PFSK-1 (cell line): ENCODE data around the gene PRKD1. TPM values are rescaled to one million over a fixed set of nuclear protein-coding genes. Genes with fewer than 3 reads are reported as not detected.

Source experiments
- FOXP2 ChIP-seq: optimal IDR thresholded peaks from 2 replicates; pipeline ENCODE3; 2011; ENCODE audit warnings: borderline replicate concordance, control low read depth, inconsistent platforms; ENCODE audit not compliant: insufficient read depth; ENCODE audit errors: extremely low read length, extremely low read depth
- POLR2AphosphoS5 ChIP-seq: IDR thresholded peaks from 2 replicates; pipeline ENCODE4 v1.6.1; 2012; ENCODE audit warnings: low read depth, mild to moderate bottlenecking, control low read depth, low read length, moderate library complexity
- SIN3A ChIP-seq: IDR thresholded peaks from 2 replicates; pipeline ENCODE4 v1.6.1; 2012; ENCODE audit warnings: mild to moderate bottlenecking, low read length, moderate library complexity, borderline replicate concordance; ENCODE audit not compliant: insufficient read depth
- TAF1 ChIP-seq: IDR thresholded peaks from 2 replicates; pipeline ENCODE4 v1.6.1; 2012; ENCODE audit warnings: low read length, control low read depth, borderline replicate concordance; ENCODE audit not compliant: insufficient read depth
- polyA plus RNA-seq: library from polyadenylated mRNA; unstranded; fragments of >200 nt; gene quantifications from one replicate; pipeline ENCODE4 v1.2.1, GENCODE V29; 2012; ENCODE audit warnings: low read depth, missing spikeins; ENCODE audit not compliant: insufficient read length
- TF ChIP-seq, protein P1 (sequence below), 2 experiments: IDR thresholded peaks; 2 replicates each; pipeline versions ENCODE4 v1.6.1 to v1.8.0; 2011 to 2012; ENCODE audit warnings: low read depth in 2 of 2, low read length in 2 of 2, control low read depth in 1 of 2, inconsistent platforms in 1 of 2, mild to moderate bottlenecking in 1 of 2, moderate library complexity in 1 of 2; ENCODE audit not compliant: insufficient read depth in 1 of 2

PRKD1 gene
- polyA plus RNA-seq = 4.3 TPM

- no peak for TF ChIP-seq SIN3A
- TF ChIP-seq TAF1 = no peak
- TF ChIP-seq, protein P1, sequence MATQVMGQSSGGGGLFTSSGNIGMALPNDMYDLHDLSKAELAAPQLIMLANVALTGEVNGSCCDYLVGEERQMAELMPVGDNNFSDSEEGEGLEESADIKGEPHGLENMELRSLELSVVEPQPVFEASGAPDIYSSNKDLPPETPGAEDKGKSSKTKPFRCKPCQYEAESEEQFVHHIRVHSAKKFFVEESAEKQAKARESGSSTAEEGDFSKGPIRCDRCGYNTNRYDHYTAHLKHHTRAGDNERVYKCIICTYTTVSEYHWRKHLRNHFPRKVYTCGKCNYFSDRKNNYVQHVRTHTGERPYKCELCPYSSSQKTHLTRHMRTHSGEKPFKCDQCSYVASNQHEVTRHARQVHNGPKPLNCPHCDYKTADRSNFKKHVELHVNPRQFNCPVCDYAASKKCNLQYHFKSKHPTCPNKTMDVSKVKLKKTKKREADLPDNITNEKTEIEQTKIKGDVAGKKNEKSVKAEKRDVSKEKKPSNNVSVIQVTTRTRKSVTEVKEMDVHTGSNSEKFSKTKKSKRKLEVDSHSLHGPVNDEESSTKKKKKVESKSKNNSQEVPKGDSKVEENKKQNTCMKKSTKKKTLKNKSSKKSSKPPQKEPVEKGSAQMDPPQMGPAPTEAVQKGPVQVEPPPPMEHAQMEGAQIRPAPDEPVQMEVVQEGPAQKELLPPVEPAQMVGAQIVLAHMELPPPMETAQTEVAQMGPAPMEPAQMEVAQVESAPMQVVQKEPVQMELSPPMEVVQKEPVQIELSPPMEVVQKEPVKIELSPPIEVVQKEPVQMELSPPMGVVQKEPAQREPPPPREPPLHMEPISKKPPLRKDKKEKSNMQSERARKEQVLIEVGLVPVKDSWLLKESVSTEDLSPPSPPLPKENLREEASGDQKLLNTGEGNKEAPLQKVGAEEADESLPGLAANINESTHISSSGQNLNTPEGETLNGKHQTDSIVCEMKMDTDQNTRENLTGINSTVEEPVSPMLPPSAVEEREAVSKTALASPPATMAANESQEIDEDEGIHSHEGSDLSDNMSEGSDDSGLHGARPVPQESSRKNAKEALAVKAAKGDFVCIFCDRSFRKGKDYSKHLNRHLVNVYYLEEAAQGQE (IDR thresholded peaks at IDR 0.05; ENCODE audit: insufficient read depth in 1 of 2, low read depth in 2 of 2, low read length in 2 of 2) = no peak
- TF ChIP-seq POLR2AphosphoS5 = no peak
Measured at GRCh38 chr14:29927376-29928116, at the start of gene PRKD1. Gene PRKD1, minus strand, starts transcription at chr14:29927847.

GRCh38 chr14:29971101-29971500 is 43.5 kb upstream of the PRKD1 start:
- TF ChIP-seq TAF1 = no peak
- TF ChIP-seq POLR2AphosphoS5 = no peak
- TF ChIP-seq SIN3A = no peak
- TF ChIP-seq FOXP2 = no peak
- TF ChIP-seq, protein P1 (IDR thresholded peaks at IDR 0.05; ENCODE audit: insufficient read depth in 1 of 2, low read depth in 2 of 2, low read length in 2 of 2) = no peak

- TF ChIP-seq, protein P1 (IDR thresholded peaks at IDR 0.05; ENCODE audit: insufficient read depth in 1 of 2, low read depth in 2 of 2, low read length in 2 of 2) = no peak
- TF ChIP-seq POLR2AphosphoS5 (no peak), TAF1 (no peak), SIN3A (no peak)
Measured at GRCh38 chr14:29955087-29955486, 27.4 kb upstream of the PRKD1 start.

- TF ChIP-seq, protein P1 (IDR thresholded peaks at IDR 0.05; ENCODE audit: insufficient read depth in 1 of 2, low read depth in 2 of 2, low read length in 2 of 2) = no peak
Measured at GRCh38 chr14:29953501-29953900, 25.9 kb upstream of the PRKD1 start.

- TF ChIP-seq POLR2AphosphoS5 = no peak
Measured at GRCh38 chr14:29944091-29944490, 16.4 kb upstream of the PRKD1 start.

- TF ChIP-seq, protein P1 (IDR thresholded peaks at IDR 0.05; ENCODE audit: insufficient read depth in 1 of 2, low read depth in 2 of 2, low read length in 2 of 2) = no peak
Measured at GRCh38 chr14:29941401-29941800, 13.8 kb upstream of the PRKD1 start.
